Ureter (tissue), 1 donor: Measurements from ENCODE around the gene CLCN7. TPM values are rescaled to one million over a fixed set of nuclear protein-coding genes. Genes with fewer than 3 reads are reported as not detected.

Experiments used
- DNase-seq: peaks from one replicate; pipeline ENCODE4 v3.0.0-alpha.2; 2020; ENCODE audit warnings: low spot score
- total RNA-seq: library from RNA; stranded (reverse); gene quantifications from one replicate; pipeline ENCODE4 v1.2.4, GENCODE V29; 2023
- donor health status: DM: yes; HTN: yes; CAD: no.

CLCN7 gene, protein sequence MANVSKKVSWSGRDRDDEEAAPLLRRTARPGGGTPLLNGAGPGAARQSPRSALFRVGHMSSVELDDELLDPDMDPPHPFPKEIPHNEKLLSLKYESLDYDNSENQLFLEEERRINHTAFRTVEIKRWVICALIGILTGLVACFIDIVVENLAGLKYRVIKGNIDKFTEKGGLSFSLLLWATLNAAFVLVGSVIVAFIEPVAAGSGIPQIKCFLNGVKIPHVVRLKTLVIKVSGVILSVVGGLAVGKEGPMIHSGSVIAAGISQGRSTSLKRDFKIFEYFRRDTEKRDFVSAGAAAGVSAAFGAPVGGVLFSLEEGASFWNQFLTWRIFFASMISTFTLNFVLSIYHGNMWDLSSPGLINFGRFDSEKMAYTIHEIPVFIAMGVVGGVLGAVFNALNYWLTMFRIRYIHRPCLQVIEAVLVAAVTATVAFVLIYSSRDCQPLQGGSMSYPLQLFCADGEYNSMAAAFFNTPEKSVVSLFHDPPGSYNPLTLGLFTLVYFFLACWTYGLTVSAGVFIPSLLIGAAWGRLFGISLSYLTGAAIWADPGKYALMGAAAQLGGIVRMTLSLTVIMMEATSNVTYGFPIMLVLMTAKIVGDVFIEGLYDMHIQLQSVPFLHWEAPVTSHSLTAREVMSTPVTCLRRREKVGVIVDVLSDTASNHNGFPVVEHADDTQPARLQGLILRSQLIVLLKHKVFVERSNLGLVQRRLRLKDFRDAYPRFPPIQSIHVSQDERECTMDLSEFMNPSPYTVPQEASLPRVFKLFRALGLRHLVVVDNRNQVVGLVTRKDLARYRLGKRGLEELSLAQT
- total RNA-seq: 77.5 TPM

DNA sequence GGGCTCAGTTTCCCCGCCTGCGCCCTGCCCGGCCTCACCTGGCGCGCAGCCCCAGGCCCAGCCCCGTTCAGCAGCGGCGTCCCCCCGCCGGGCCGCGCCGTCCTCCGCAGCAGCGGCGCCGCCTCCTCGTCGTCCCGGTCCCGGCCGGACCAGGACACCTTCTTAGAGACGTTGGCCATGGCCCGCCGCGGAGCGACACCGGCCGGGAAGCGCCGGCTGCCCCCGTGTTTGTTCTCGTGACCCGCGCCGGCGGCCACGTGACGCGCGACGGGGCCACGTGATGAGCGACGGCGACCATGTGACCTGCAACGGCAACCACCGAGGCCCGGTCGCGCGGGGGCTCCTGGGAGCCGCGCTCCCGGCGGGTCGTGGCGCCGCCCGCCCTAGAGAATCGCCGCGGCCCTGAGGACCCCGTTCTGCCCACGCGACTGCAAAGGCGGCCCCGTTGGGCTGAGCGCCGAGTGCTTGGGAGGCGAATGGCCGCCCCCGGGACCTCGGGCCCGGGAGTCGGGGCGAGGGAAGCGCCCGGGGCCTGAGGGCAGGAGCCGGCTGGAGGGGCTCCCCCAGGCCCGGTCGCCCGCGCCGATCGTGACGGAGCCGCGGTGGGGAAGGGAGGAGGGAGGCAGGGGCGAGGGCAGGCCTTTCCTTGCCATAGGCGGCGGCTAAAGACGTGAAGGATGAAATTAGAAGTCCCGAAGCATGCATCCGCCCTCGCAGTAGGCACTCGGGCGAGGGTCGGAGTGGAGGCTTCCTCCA, at the start of gene CLCN7:
CLCN7 (minus strand) TSS at position 233 of the 756 bp plus-strand sequence; CDS start at position 179, 54 bp downstream.
- peak; percentile 92 for DNase-seq

DNA sequence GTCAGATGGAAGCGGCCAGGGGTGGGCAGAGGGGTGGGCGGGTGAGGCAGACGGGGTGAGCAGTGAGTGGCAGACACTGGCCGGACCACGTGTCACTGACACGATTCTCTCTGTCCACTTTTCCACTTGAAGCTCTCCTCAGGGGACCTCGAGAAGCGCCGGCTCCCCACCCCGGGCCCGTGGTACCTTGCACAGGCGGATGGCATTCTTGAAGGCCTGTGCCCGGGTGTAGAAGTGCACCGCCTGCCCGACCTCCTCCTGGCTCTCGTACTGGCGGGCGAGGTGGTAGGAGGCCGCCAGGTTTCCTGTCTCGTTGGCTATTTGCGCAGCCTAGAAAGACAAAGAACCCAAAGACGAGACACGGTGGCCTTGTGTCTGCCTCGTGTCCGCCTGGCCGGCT, 49.5 kb upstream of the CLCN7 start:
- no peak for DNase-seq

DNA sequence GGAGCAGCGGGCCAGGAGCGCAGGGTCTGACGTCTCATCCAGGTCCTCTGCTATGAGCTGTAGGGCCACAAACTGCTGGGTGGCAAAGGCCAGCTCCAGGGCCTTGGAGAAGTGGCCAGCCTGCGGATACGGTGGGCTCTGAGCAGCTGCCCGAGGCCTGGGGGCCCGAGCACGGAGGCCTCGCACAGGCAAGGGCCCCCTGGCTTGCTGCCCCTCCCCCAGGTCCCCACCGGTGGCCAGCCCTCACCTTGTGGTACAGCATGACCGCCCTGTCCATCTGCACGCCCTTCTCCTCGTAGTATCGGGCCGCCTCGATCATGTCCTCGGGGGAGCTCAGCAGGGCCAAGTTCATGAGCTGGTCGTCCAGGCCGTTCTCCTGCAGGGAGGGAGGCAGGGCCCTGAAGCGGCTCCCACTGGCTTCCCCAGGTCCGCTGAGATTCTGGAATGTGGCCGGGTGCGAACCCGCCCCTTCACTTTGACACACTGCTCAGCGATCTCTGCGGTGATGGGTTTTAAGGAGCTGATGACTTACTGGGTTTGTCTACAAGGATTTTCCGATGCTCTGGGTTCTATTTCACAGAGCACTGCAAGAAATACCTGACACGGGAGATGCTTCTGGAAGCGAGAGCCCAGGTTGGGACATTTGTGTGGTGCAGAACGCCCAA, 48.9 kb upstream of the CLCN7 start:
- DNase-seq: no peak

DNA sequence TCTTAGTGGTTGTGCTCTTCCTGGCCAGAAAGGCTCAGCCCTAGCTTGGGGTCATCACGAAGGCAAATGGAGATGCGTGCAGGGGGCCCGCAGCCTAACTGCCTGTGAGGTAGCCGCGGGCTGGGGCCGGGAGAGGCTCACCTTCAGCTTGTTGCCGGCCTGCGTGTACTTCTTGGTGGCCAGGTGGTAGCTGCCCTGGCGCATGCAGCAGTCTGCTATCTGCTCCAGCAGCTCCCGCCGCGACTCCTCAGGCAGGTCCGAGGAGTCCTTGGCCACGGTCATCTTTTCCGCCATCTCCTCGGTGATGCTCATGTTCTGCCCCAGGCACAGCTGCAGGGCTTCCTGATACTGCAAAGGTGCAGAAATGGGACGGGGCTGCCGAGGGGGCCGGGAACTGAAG, 45.6 kb upstream of the CLCN7 start:
- no peak for DNase-seq

DNA sequence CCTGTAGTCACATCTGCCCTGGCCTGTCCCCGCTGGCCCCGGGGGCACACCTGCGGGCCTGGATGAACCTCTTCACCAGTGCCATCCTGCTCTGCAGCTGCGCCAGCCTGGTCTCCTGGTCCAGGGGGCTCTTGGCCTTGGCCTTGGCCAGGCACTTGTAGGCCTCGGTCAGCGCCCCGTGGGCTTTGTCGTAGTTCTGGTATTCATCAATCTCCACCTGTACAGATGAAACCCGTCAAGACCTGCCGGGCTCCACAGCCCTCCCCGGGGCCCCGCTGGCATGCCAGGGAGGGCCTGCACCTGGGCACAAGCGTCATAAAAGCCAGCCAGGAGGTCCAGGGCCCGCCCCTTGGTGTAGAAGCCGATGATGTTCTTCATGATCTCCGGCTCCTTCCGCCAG, 45.0 kb upstream of the CLCN7 start:
- DNase-seq: no peak

DNA sequence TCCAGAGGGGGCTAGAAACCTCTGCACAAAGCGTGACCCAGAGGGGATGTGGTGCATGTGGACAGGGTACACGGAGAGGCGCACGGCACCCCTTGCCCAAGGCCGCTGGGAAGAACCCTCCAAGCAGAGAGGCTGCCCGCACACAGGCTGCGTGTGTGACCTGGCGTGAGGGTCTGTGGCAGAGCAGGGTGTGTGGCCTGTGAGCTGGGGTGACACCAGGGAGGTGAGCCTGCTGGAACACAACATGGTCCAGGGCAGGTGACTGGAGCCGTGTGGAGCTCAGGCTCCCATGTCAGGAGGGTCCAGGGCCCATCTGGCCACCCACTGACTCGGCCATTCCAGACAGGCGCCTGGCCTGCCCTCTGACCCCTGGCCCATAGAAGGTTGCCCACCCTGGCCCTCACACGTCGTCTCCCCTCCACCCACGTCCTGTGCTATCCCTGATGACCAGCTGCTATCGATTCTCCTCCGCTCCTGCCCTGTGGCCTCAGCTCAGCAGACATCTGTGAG, 43.9 kb upstream of the CLCN7 start:
- no peak for DNase-seq

DNA sequence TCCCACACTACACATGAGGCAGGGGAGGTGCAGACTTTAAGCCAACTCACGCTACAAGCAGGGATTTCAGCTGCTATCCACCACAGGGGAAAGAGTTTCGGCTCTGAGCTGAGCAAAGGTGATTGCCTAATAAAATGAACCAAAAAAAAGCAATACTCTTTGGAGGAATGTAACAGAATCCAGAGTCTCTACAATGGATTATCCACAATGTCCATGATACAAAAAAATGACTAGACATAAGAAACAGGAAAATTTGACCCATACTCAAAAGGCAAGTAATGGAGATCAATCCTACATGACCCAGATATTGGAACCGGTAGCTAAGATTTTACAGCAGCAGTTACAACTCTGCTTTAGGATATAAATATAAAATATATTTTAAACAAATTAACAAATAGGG, 39.7 kb upstream of the CLCN7 start:
- DNase-seq: no peak

DNA sequence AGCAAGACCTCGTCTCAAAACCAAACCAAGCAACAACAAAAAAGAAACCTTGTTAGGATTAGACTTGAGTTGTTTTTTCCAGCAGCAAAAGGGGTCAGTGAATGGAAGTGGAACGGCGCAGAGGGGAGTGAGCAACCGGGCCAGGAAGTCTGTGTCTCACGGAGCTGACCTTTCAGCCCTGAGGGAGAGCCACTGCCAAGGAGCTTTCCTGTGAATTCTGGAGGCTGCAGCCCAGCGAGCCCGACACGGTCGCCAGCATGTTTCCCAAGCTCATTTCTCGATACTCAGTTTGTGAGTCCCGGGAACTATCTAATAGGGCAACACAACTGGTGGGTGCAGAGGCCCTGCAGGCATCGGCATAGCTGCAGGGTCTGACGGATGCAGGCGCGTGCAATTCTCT, 37.9 kb upstream of the CLCN7 start:
- no peak for DNase-seq

DNA sequence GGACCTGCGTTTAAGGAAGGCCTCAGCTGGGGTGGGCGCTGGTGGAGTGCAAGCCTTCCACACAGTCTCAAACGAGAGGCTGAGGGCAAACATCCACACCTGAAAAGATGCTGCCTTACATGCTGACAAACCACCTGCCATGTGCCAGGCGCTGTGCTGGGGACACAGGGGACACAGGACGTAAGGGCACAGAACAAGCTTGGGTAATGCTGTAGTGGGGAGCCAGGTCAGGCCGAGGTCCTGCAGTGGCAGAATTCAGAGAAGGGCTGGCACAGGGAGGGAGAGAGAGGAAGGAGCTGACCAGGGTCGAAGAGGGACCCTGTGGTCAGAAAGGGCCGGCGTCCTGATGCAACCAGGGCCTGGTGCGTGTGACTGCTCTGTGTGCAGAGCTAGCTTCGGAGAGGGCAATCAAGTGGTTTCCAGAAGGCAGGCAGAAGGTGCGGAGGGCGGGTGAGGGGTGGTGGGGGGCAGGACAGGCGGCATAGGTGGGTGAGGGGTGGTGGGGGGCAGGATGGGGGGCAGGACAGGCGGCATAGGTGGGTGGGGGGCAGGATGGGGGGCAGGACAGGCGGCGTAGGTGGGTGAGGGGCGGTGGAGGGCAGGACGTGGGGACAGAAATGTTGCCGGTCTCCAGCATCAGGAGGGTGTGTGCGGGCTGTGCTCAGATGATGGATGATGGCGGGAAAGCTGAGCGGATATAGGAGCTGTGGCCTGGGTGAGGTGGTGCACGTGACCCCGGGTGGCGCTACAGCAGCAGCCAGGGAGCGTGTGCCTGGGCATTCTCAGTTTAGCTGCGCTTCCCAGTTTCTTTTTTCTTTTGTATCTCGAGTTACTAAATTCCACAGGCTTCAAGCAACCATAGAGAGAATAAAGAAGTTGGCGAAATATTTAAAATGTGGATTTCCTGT, 37.1 kb upstream of the CLCN7 start:
- no peak for DNase-seq

DNA sequence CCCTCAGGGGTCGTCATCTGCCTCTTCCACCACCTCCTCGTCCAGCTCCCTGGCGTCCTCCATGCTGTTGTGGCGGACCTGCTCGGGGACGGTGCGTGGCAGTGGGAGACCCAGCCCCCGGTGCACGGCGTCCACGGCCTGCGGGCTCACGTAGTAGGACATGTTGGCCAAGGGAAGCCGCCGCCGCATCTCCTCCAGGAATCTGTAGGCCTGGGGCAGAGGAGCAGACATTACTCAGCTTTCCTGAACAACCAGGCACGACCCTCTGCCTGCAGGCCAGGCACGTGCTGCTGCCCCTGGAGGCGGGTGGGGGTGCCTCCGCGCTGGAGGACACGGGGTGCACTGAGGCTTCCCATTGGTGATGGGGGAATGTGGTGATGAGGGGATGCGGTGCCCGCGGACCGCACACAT, 36.1 kb upstream of the CLCN7 start:
- DNase-seq: no peak

DNA sequence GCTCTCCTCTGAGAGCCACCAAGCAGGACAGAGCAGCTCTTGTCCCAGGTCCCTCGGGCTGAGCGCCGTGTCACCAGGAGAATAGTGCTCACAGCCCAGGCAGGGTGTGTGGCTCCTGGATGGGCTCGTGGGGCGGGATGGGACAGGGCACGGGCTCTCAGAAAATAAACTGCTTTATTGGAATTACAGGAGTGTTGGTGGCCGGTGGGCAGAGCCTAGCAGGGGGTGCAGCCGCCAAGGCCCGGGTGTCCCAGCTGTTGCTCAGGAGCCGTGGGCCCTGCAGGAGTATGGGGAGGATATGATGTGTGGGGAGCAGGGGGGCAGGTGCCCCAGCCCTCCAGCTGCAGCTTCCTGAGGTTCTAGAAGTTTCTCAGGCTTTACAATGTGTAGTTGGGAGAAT, 35.4 kb upstream of the CLCN7 start:
- no peak for DNase-seq

DNA sequence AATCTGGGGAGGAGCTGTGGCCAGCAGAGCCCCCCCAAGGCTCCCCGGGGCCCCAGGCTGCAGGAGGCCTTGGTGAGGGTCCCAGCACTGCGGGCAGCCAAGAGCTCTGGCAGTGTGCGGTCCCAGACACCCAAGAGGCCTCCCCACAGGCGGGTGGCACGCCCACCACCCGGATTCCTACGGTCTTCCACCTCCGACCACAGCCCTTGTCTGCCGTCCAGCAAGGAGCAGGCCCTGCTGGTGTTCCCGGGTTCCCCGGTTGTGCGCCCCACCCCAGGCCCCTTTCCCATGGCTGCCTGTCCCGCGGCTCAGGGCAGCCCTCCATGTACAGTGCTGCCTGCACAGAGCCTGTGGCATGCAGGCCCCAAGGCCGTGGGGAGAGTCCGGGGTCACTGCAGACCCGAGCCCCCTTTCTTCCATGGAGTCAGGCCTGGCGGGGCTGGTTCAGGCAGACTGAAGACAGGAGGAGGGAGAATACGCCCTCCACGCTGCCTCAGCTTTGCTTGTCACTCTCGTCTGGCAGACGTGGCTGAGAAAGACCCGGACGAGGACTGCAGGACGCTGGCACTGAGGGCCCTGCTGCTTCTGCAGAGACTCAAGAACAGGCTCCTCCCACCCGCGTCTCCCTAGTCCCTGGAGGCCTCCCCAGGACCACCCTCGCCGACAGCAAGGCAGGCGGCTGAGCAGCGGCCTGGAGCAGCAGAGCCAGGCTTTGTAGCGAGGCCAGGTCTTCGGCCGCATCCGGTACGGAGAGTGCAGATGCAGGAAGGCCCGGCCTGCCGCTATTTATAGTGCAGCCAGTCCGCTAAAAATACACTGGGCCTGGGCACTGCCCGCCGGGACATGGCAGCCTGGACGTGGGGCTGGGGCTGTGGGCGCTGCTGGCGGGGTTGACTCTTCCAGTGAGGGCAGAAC, 34.7 kb upstream of the CLCN7 start:
- DNase-seq: no peak

DNA sequence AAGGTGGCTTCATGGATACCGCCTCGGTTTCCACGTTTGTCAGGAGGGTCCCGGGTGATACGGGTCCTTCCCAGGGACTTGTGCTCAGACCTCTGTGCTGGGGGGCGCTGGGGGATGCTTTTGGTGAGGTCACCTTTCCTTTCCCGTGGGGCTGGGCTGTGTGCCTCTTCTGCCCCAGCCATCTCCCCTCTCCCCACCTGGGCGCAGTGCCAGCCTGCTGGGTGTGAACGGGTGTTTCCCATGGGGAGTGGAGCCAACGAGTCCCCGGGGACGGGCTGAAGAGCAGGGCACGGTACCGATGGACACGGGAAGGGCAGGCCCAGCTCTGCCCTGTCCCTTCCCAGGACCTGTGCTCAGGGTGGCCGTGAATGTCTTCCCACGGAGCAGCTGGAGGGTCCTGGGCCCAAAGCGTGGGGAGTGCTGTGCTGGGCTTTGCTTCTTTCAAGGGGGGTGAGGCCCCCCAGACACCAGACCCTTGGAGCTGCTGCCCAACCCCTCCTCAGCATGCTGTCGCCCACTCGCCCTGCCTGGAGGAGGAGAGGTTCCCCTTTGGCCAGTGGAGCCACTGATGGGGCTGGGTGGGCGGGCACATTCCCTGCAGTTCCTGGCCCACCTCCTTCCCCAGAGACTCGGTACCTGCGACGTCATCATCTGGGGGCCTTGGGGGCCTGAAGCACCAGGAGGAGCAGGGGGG, 33.8 kb upstream of the CLCN7 start:
- DNase-seq: no peak

DNA sequence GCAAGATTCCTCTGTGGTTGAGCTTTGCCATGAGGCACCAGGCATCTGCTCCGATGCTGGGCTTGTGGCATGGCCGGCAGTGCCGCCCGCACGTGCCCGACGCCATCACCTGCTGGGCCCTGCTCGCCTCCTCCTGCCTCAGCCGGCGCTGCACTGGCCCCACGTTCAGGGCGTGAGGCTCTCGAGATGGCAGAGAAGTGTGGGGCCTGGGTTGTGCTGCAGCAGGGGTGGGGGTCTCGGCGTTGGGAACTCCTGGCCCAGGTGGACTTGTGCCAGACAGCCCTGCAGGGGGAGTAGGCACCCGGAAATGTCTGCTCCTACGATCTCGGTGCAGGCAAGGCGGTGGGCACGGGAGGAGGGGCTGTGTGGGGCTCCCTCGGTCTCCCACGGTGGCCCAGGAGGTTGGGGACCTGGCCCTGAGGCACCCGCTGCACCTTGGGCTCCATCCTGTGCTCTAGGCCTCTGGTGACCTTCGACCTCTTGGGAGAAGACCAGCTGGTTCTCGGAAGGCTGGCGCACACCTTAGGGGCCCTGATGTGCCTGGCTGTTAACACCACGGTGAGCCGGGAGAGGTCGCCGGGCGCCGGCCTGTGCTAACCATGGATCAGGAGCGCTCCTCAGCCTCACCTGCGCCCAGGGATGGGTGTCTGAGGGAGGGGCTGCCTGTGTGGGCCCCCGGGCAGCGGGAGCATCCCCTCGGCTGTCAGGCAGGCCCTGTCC, 31.8 kb upstream of the CLCN7 start:
- DNase-seq: no peak

DNA sequence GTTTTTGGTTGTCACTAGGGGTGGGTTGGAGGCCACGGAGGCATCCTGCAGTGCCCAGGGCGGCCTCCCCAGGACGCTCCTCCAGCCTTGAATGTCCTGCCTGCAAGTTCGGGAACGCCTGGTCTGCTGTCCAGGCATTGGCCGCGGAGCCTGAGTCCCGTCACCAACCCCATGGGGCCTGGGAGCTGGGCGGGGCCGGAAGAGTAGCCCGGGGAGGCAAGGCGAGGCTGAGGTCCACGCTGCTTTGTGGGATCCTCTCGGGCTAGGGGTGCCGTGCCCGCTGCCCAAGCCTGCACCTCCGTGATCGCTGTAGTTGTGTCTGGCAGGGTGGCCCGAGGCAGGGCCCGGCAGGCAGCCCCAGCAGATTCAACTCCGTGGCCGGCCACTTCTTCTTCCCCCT, 31.1 kb upstream of the CLCN7 start:
- DNase-seq: no peak

DNA sequence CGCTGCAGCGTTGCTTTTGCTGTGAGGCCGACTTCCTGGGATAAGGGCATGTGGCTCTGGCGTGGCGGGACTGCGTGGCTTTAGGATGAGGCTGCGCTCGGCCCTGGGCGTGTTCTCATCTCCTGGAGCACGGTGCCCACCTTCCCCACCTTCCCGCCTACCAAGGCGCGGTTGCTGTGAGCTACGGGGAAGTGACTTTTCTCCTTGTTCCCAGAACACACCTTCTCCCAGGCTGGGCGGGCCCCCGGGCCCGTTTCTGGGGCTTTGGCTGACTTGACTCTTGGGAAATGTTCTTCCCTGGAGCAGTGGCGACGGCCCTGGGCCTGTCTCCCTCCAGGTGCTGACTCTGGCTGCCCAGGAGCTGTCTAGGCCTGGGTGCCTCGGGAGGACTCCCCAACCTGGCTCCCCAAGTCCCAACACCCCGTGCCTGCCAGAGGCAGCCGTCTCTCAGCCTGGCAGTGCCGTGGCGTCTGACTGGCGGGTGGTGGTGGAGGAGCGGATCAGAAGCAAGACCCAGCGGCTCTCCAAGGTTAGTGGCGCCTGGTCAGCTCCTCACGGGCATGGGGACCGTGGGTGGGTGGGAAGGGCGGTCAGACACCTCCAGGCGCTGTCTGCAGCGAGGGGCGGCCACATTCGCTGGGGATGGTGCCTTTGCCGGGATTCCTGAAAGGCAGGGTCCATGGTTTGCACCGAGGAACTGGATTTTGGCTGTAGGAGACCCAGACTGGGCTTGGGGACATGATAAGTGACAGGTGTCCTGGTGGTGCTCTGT, 30.4 kb upstream of the CLCN7 start:
- no peak for DNase-seq
